Psoas muscle (tissue), 8 donors: Measurements from ENCODE around the gene ZFHX3. TPM values are rescaled to one million over a fixed set of nuclear protein-coding genes. Genes with fewer than 3 reads are reported as not detected.
A peak's percentile ranks its signal among the peaks of the same experiment; 100 is the strongest.

ENCODE experiments used
- ATAC-seq, 4 donors: fragments of 200-7000 bp; cut with Tn5 transposase; one replicate each; pipeline ENCODE4 v1.9.1; 2020; ENCODE audit warnings: moderate library complexity in 3 of 4, mild to moderate bottlenecking in 2 of 4
- DNase-seq, 2 donors: peaks; one replicate each; pipeline ENCODE4 v3.0.0-alpha.2; 2020
- H3K27ac ChIP-seq: fragments of 200-600 bp; one replicate; pipeline ENCODE4 v1.8.0; 2022
- H3K27me3 ChIP-seq, 3 donors: fragments of 200-600 bp in 1 of 3; one replicate each; pipeline versions ENCODE4 v1.6.1 to v1.8.0; 2013 to 2022; ENCODE audit warnings: low read length in 2 of 3, mild to moderate bottlenecking in 2 of 3, moderate library complexity in 1 of 3; ENCODE audit not compliant: insufficient read depth in 3 of 3
- H3K36me3 ChIP-seq, 2 donors: fragments of 200-600 bp in 1 of 2; one replicate each; pipeline versions ENCODE4 v1.6.1 to v1.8.0; 2013 to 2022; ENCODE audit warnings: low read depth in 1 of 2, mild to moderate bottlenecking in 1 of 2, moderate library complexity in 1 of 2; ENCODE audit not compliant: insufficient read depth in 1 of 2
- H3K4me1 ChIP-seq: fragments of 200-600 bp; one replicate; pipeline ENCODE4 v1.8.0; 2022
- H3K4me3 ChIP-seq: fragments of 200-600 bp; one replicate; pipeline ENCODE4 v1.8.0; 2022; ENCODE audit warnings: mild to moderate bottlenecking
- H3K9me3 ChIP-seq: fragments of 200-600 bp; one replicate; pipeline ENCODE4 v1.8.0; 2022
- CTCF ChIP-seq: fragments of 200-600 bp; IDR thresholded peaks from one replicate; pipeline ENCODE4 v1.8.0; 2022; ENCODE audit warnings: antibody characterized with exemption
- WGBS, 3 donors: extraction: QIAGEN DNeasy Blood & Tissue Kit; methylation state at CpG; one replicate each; pipeline versions ENCODE4 v1.1.6 to v1.1.7; 2013; 5-methylcytosine and 5-hydroxymethylcytosine counted together
- intact Hi-C, 2 donors: fragments of 100-400 bp; cut with DNase I; formaldehyde crosslinking; loops; one replicate each; pipeline versions ENCODE4 v1.11.0 to v1.14.2; 2022
- polyA plus RNA-seq, 3 donors: library from polyadenylated mRNA; stranded (reverse); fragments of 200-250 nt; gene quantifications; one replicate each; pipeline ENCODE4 v1.2.3, GENCODE V29; 2013
- total RNA-seq, 4 donors: library from RNA; stranded (reverse); fragmentation: NEBNext Ultra II Directional in 2 of 4; extraction: Animal tissue kit (Norgen Biotek cat#: 25700) in 2 of 4; gene quantifications; one replicate each; pipeline versions ENCODE4 v1.2.1 to v1.2.4, GENCODE V29; 2021 to 2023
- donor health status: healthy with polysubstance abuse.
- donor health status: DM: no; HTN: no; CAD: no; lungs with moderate emphysema.
- donor health status: Bipolar disorder and iron deficiency.
- donor health status: healthy.
- donor health status: DM: yes; HTN: yes; CAD: no.
- donor health status: DM: no; HTN: no; CAD: no.
- donor health status: DM: no; HTN: no; CAD: no.
- donor health status: DM: yes; HTN: yes; CAD: no.

ZFHX3 gene
- total and polyA plus RNA-seq, 7 donors: 3.3 to 36.9 (median 11.5) TPM

- TF ChIP-seq CTCF: no peak
- no peaks in the 10 kb centered on the region for H3K9me3 ChIP-seq
- ATAC-seq: peak in 1 of 4 donors; percentile 24
- H3K4me1 ChIP-seq: peaks cover 4% of the 10 kb centered on the region
- no peak overlapping the region for H3K27ac ChIP-seq
- H3K36me3 ChIP-seq: peaks cover 0 to 2% of the 10 kb centered on the region in 2 donors
- H3K4me3 ChIP-seq: no peak overlapping the region
- intact Hi-C loops: no loop called here
- no peak for DNase-seq
- WGBS, 3 donors: 62 to 70% (median 69%) methylated on average over 7 of the region's 7 CpGs
- H3K27me3 ChIP-seq: no peaks in the 10 kb centered on the region
Measured at GRCh38 chr16:72865835-72866234, 182.1 kb downstream of the ZFHX3 start.

- peak in 2 of 4 donors; percentile 31 to 50 for ATAC-seq
- WGBS, 3 donors: 53 to 93% (median 54%) methylated on average over 5 of the region's 5 CpGs
- no peaks in the 10 kb centered on the region for H3K27me3 ChIP-seq
- DNase-seq: no peak
- peaks cover 7% of the 10 kb centered on the region for H3K4me1 ChIP-seq
- intact Hi-C loops: no loop called here
- no peak overlapping the region for H3K27ac ChIP-seq
- TF ChIP-seq CTCF: no peak
- H3K36me3 ChIP-seq: peaks cover 0 to 2% of the 10 kb centered on the region in 2 donors
- no peaks in the 10 kb centered on the region for H3K9me3 ChIP-seq
- H3K4me3 ChIP-seq: no peak overlapping the region
Measured at GRCh38 chr16:72865258-72865657, 182.7 kb downstream of the ZFHX3 start.

- ATAC-seq: no peak
- WGBS, 3 donors: 88 to 94% (median 93%) methylated on average over 6 of the region's 6 CpGs
- TF ChIP-seq CTCF: no peak
- no peak overlapping the region for H3K4me3 ChIP-seq
- H3K27ac ChIP-seq: no peak overlapping the region
- DNase-seq: no peak
- H3K36me3 ChIP-seq: peaks cover 0 to 2% of the 10 kb centered on the region in 2 donors
- H3K9me3 ChIP-seq: no peaks in the 10 kb centered on the region
- peaks cover 7% of the 10 kb centered on the region for H3K4me1 ChIP-seq
- H3K27me3 ChIP-seq: no peaks in the 10 kb centered on the region
- intact Hi-C loops: no loop called here
Measured at GRCh38 chr16:72864130-72864833, 183.6 kb downstream of the ZFHX3 start.

- Histone ChIP-seq H3K27ac (no peak overlapping the region), H3K4me1 (peaks cover 10% of the 10 kb centered on the region), H3K9me3 (no peaks in the 10 kb centered on the region), H3K4me3 (no peak overlapping the region), H3K27me3 (no peaks in the 10 kb centered on the region), H3K36me3 (peaks cover 0 to 2% of the 10 kb centered on the region in 2 donors)
- no peak for TF ChIP-seq CTCF
- DNase-seq: no peak
- ATAC-seq: no peak
- intact Hi-C loops: no loop called here
Measured at GRCh38 chr16:72862090-72862489, 185.8 kb downstream of the ZFHX3 start.
